Tibial nerve (tissue), 4 donors: ENCODE results near the gene HOXA4.

Experiments
- CTCF ChIP-seq, 5 experiments: fragments of 200-600 bp in 3 of 5; fragments of 450-650 bp in 2 of 5; sonication (generic) in 3 of 5; IDR thresholded peaks; one replicate each; pipeline ENCODE4 v1.5.1; 2016 to 2019; ENCODE audit warnings: antibody characterized with exemption in 5 of 5, mild to moderate bottlenecking in 3 of 5, moderate library complexity in 2 of 5
- EP300 ChIP-seq, 2 donors: sonication (generic); formaldehyde crosslinking; IDR thresholded peaks; one replicate each; pipeline ENCODE4 v1.6.1; 2017; ENCODE audit warnings: antibody characterized with exemption in 2 of 2, mild to moderate bottlenecking in 1 of 2

GRCh38 chr7:27169658-27170425 is 39.3 kb upstream of the HOXA4 start:
- TF ChIP-seq EP300 (IDR thresholded peaks at IDR 0.05) (no peak), CTCF (IDR thresholded peaks at IDR 0.05) (no peak)
